ENCODE results near the gene OR5B12.

GRCh38 chr11:58471892-58472291 is 29.9 kb upstream of the OR5B12 start:
- TF ChIP-seq TAF1 (IDR thresholded peaks at IDR 0.05; ENCODE audit: low read depth, low read length) (no peak), POLR2AphosphoS5 (IDR thresholded peaks at IDR 0.05; ENCODE audit: low read depth, low read length) (no peak), POLR2A (IDR thresholded peaks at IDR 0.05; ENCODE audit: low read depth, low read length) (no peak), SPI1 (IDR thresholded peaks at IDR 0.05; ENCODE audit: low read depth, low read length) (no peak)

Data from GM12891 (cell line).